ENCODE data around the gene KMT5B. TPM values are rescaled to one million over a fixed set of nuclear protein-coding genes. Genes with fewer than 3 reads are reported as not detected.

KMT5B gene
- total RNA-seq (ENCODE audit: low replicate concordance) = 20.1 and 43.4 TPM in 2 replicates

- peak; percentile 72 for DNase-seq (ENCODE audit: low read depth)
- H3K4me3 ChIP-seq (ENCODE audit: low read depth, low read length) = peak within 1 kb of the TSS; percentile 94
- TF ChIP-seq CTCF (IDR thresholded peaks at IDR 0.05; ENCODE audit: insufficient read depth, low read length) = no peak
Measured at GRCh38 chr11:68213135-68213515, at the start of gene KMT5B. Gene KMT5B (minus strand): TSS chr11:68213296. CDS start chr11:68190076, 23,220 bp downstream.

GRCh38 chr11:68262544-68262827 is 49.4 kb upstream of the KMT5B start:
- no peak for DNase-seq (ENCODE audit: low read depth)
- H3K4me3 ChIP-seq (ENCODE audit: low read depth, low read length) = no peak overlapping the region
- no peak for TF ChIP-seq CTCF (IDR thresholded peaks at IDR 0.05; ENCODE audit: insufficient read depth, low read length)

GRCh38 chr11:68261749-68262543 is 48.9 kb upstream of the KMT5B start:
- no peak overlapping the region for H3K4me3 ChIP-seq (ENCODE audit: low read depth, low read length)
- TF ChIP-seq CTCF (IDR thresholded peaks at IDR 0.05; ENCODE audit: insufficient read depth, low read length) = no peak
- DNase-seq (ENCODE audit: low read depth) = no peak

- DNase-seq (ENCODE audit: low read depth) = no peak
- TF ChIP-seq CTCF (IDR thresholded peaks at IDR 0.05; ENCODE audit: insufficient read depth, low read length) = no peak
- H3K4me3 ChIP-seq (ENCODE audit: low read depth, low read length) = no peak overlapping the region
Measured at GRCh38 chr11:68261006-68261405, 47.9 kb upstream of the KMT5B start.

GRCh38 chr11:68260484-68260883 is 47.4 kb upstream of the KMT5B start:
- TF ChIP-seq CTCF (IDR thresholded peaks at IDR 0.05; ENCODE audit: insufficient read depth, low read length) = no peak
- no peak for DNase-seq (ENCODE audit: low read depth)
- H3K4me3 ChIP-seq (ENCODE audit: low read depth, low read length) = no peak overlapping the region

GRCh38 chr11:68259122-68259959 is 46.2 kb upstream of the KMT5B start:
- no peak for DNase-seq (ENCODE audit: low read depth)
- TF ChIP-seq CTCF (IDR thresholded peaks at IDR 0.05; ENCODE audit: insufficient read depth, low read length) = no peak

More at GRCh38 chr11:68259122-68259959, 46.2 kb upstream of the KMT5B start:
- no peak overlapping the region for H3K4me3 ChIP-seq (ENCODE audit: low read depth, low read length)

Data from fibroblast of the aortic adventitia (primary cell).